Muscle layer of duodenum (tissue), 2 donors: ENCODE measurements around the gene NUF2.
"Not testable (repeated sequence)": the region's sequence is repeated elsewhere in the genome, so short reads cannot be mapped to it uniquely, and the experiment has no call there.

Source experiments
- H3K27ac ChIP-seq: one replicate; pipeline ENCODE4 v1.7.0; 2013; ENCODE audit warnings: mild to moderate bottlenecking, low read length
- H3K27me3 ChIP-seq: one replicate; pipeline ENCODE4 v1.7.0; 2013; ENCODE audit warnings: low read depth, mild to moderate bottlenecking, control low read depth, low read length
- H3K36me3 ChIP-seq, 2 donors: one replicate each; pipeline ENCODE4 v1.7.0; 2013; ENCODE audit warnings: low read length in 2 of 2, control low read depth in 1 of 2, mild to moderate bottlenecking in 1 of 2; ENCODE audit not compliant: insufficient read depth in 2 of 2, control insufficient read depth in 1 of 2
- H3K4me1 ChIP-seq, 2 donors: one replicate each; pipeline ENCODE4 v1.7.0; 2013; ENCODE audit warnings: low read length in 2 of 2, mild to moderate bottlenecking in 2 of 2, control low read depth in 1 of 2, moderate library complexity in 1 of 2; ENCODE audit not compliant: insufficient read depth in 2 of 2, control insufficient read depth in 1 of 2
- H3K4me3 ChIP-seq, 2 donors: one replicate each; pipeline ENCODE4 v1.7.0; 2013; ENCODE audit warnings: low read length in 2 of 2, low read depth in 1 of 2, mild to moderate bottlenecking in 1 of 2
- H3K9me3 ChIP-seq, 2 donors: one replicate each; pipeline ENCODE4 v1.7.0; 2013; ENCODE audit warnings: low read length in 2 of 2, control low read depth in 1 of 2, mild to moderate bottlenecking in 1 of 2; ENCODE audit not compliant: control insufficient read depth in 1 of 2
- donor health status: healthy.

NUF2 gene

GRCh38 chr1:163335216-163335615 lies 13.5 kb downstream of the NUF2 start:
- Histone ChIP-seq H3K4me3 (no peak overlapping the region), H3K27me3 (no peaks in the 10 kb centered on the region), H3K4me1 (no peaks in the 10 kb centered on the region), H3K9me3 (no peaks in the 10 kb centered on the region), H3K36me3 (no peaks in the 10 kb centered on the region), H3K27ac (no peak overlapping the region)

GRCh38 chr1:163337631-163338030 lies 15.9 kb downstream of the NUF2 start:
- Histone ChIP-seq H3K4me1 (no peaks in the 10 kb centered on the region), H3K9me3 (no peaks in the 10 kb centered on the region), H3K27me3 (no peaks in the 10 kb centered on the region), H3K27ac (no peak overlapping the region), H3K36me3 (no peaks in the 10 kb centered on the region), H3K4me3 (no peak overlapping the region)

- Histone ChIP-seq H3K4me3 (no peak overlapping the region), H3K4me1 (no peaks in the 10 kb centered on the region), H3K27me3 (no peaks in the 10 kb centered on the region), H3K27ac (no peak overlapping the region), H3K36me3 (peaks cover 0 to 4% of the 10 kb centered on the region in 2 donors), H3K9me3 (no peaks in the 10 kb centered on the region)
Measured at GRCh38 chr1:163346326-163346870, 24.6 kb downstream of the NUF2 start.

GRCh38 chr1:163347106-163347505 lies 25.4 kb downstream of the NUF2 start:
- Histone ChIP-seq H3K27ac (no peak overlapping the region), H3K4me1 (no peaks in the 10 kb centered on the region), H3K9me3 (no peaks in the 10 kb centered on the region), H3K27me3 (no peaks in the 10 kb centered on the region), H3K4me3 (no peak overlapping the region), H3K36me3 (peaks cover 0 to 4% of the 10 kb centered on the region in 2 donors)

- Histone ChIP-seq H3K27ac (no peak overlapping the region), H3K27me3 (no peaks in the 10 kb centered on the region), H3K36me3 (peaks cover 0 to 4% of the 10 kb centered on the region in 2 donors), H3K4me1 (no peaks in the 10 kb centered on the region), H3K4me3 (no peak overlapping the region), H3K9me3 (no peaks in the 10 kb centered on the region)
Measured at GRCh38 chr1:163351912-163352311, 30.2 kb downstream of the NUF2 start.

- Histone ChIP-seq H3K36me3 (no peaks in the 10 kb centered on the region), H3K4me3 (no peak overlapping the region), H3K27ac (no peak overlapping the region), H3K4me1 (no peaks in the 10 kb centered on the region), H3K9me3 (no peaks in the 10 kb centered on the region), H3K27me3 (no peaks in the 10 kb centered on the region)
Measured at GRCh38 chr1:163357378-163357777, 35.6 kb downstream of the NUF2 start.

- H3K27me3 ChIP-seq, H3K4me1 ChIP-seq, H3K27ac ChIP-seq, H3K4me3 ChIP-seq, H3K36me3 ChIP-seq, H3K9me3 ChIP-seq: not testable (repeated sequence)
Measured at GRCh38 chr1:163358172-163358571, 36.4 kb downstream of the NUF2 start.

- Histone ChIP-seq H3K36me3 (no peaks in the 10 kb centered on the region), H3K4me1 (no peaks in the 10 kb centered on the region)
Measured at GRCh38 chr1:163361123-163361934, 39.6 kb downstream of the NUF2 start.

GRCh38 chr1:163365186-163365585 lies 43.4 kb downstream of the NUF2 start:
- H3K27ac ChIP-seq = no peak overlapping the region
- no peaks in the 10 kb centered on the region for H3K4me1 ChIP-seq
- H3K36me3 ChIP-seq = no peaks in the 10 kb centered on the region
- no peaks in the 10 kb centered on the region for H3K9me3 ChIP-seq
- no peaks in the 10 kb centered on the region for H3K27me3 ChIP-seq
- no peak overlapping the region for H3K4me3 ChIP-seq

More at GRCh38 chr1:163361123-163361934, 39.6 kb downstream of the NUF2 start:
- H3K27me3 ChIP-seq = no peaks in the 10 kb centered on the region
- no peaks in the 10 kb centered on the region for H3K9me3 ChIP-seq
- H3K4me3 ChIP-seq = no peak overlapping the region
- no peak overlapping the region for H3K27ac ChIP-seq

- H3K4me3 ChIP-seq = no peak overlapping the region
- H3K27ac ChIP-seq = no peak overlapping the region
- no peaks in the 10 kb centered on the region for H3K9me3 ChIP-seq
- peaks cover 0 to 3% of the 10 kb centered on the region in 2 donors for H3K4me1 ChIP-seq
- H3K27me3 ChIP-seq = no peaks in the 10 kb centered on the region
- H3K36me3 ChIP-seq = no peaks in the 10 kb centered on the region
Measured at GRCh38 chr1:163366555-163366954, 44.8 kb downstream of the NUF2 start.

- Histone ChIP-seq H3K27me3 (no peaks in the 10 kb centered on the region), H3K27ac (no peak overlapping the region), H3K4me3 (no peak overlapping the region), H3K9me3 (no peaks in the 10 kb centered on the region), H3K36me3 (no peaks in the 10 kb centered on the region), H3K4me1 (peaks cover 0 to 3% of the 10 kb centered on the region in 2 donors)
Measured at GRCh38 chr1:163367721-163368120, 46.0 kb downstream of the NUF2 start.

- no peaks in the 10 kb centered on the region for H3K9me3 ChIP-seq
- H3K4me3 ChIP-seq = no peak overlapping the region
- no peak overlapping the region for H3K27ac ChIP-seq
- peaks cover 0 to 3% of the 10 kb centered on the region in 2 donors for H3K4me1 ChIP-seq
- no peaks in the 10 kb centered on the region for H3K27me3 ChIP-seq
- H3K36me3 ChIP-seq = no peaks in the 10 kb centered on the region
Measured at GRCh38 chr1:163372576-163372975, 50.8 kb downstream of the NUF2 start.
